Osteocyte (in vitro differentiated cells): ENCODE measurements around the gene ACSBG1. TPM values are rescaled to one million over a fixed set of nuclear protein-coding genes. Genes with fewer than 3 reads are reported as not detected.

Experiments used
- DNase-seq: peaks from one replicate; pipeline ENCODE4 v3.0.0; 2021; ENCODE audit warnings: mixed read lengths; ENCODE audit not compliant: unreplicated experiment; ENCODE audit errors: extremely low spot score
- H3K27ac Mint-ChIP-seq: one replicate; pipeline ENCODE4 v1.8.0; 2021; ENCODE audit warnings: mild to moderate bottlenecking, mixed read lengths; ENCODE audit not compliant: unreplicated experiment
- H3K27me3 Mint-ChIP-seq: one replicate; pipeline ENCODE4 v1.8.0; 2021; ENCODE audit warnings: mixed read lengths; ENCODE audit not compliant: unreplicated experiment
- H3K36me3 Mint-ChIP-seq: one replicate; pipeline ENCODE4 v1.8.0; 2021; ENCODE audit warnings: mixed read lengths; ENCODE audit not compliant: unreplicated experiment
- H3K4me1 Mint-ChIP-seq: one replicate; pipeline ENCODE4 v1.8.0; 2021; ENCODE audit warnings: mixed read lengths; ENCODE audit not compliant: unreplicated experiment
- H3K4me3 Mint-ChIP-seq: one replicate; pipeline ENCODE4 v1.8.0; 2021; ENCODE audit warnings: mild to moderate bottlenecking, moderate library complexity, mixed read lengths; ENCODE audit not compliant: unreplicated experiment
- H3K9me3 Mint-ChIP-seq: one replicate; pipeline ENCODE4 v1.8.0; 2021; ENCODE audit warnings: mixed read lengths; ENCODE audit not compliant: unreplicated experiment
- total RNA-seq: library from RNA; stranded (reverse); gene quantifications from 2 replicates; pipeline ENCODE4 v1.2.1, GENCODE V29; 2021
- TF ChIP-seq, protein P1 (sequence below): fragments of 200-600 bp; sonication (generic); IDR thresholded peaks from 2 replicates; pipeline ENCODE4 v1.5.0; 2021; ENCODE audit warnings: antibody characterized with exemption, mild to moderate bottlenecking, moderate library complexity

ACSBG1 gene
- total RNA-seq, 1 donor from 2014 or later: not detected

DNA sequence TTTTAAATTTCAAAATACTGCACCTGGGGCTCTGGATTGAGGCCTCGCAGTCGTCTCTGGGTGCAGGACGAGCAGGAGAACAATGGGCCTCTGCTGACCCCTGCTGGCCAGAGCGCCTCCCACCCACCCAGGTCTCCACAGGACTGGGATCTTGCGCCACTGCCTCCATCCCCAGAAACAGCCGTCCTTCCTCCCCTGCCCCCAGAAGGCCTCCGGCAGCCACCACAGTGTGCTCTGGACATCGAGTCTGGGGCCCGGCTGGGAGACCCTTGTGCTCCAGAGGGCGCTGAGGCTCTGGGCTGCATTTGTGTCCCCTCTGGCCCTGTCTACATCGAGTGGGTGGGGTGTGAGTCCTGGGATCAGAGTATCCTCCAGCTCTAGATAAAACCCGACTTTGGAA is 6.7 kb upstream of the ACSBG1 start:
- Mint-ChIP-seq H3K27me3 (peaks cover 3% of the 10 kb centered on the region), H3K36me3 (no peaks in the 10 kb centered on the region), H3K4me3 (no peak overlapping the region), H3K4me1 (peaks cover 3% of the 10 kb centered on the region), H3K9me3 (no peaks in the 10 kb centered on the region), H3K27ac (no peak overlapping the region)
- peak; percentile 93 for DNase-seq
- TF ChIP-seq, protein P1, sequence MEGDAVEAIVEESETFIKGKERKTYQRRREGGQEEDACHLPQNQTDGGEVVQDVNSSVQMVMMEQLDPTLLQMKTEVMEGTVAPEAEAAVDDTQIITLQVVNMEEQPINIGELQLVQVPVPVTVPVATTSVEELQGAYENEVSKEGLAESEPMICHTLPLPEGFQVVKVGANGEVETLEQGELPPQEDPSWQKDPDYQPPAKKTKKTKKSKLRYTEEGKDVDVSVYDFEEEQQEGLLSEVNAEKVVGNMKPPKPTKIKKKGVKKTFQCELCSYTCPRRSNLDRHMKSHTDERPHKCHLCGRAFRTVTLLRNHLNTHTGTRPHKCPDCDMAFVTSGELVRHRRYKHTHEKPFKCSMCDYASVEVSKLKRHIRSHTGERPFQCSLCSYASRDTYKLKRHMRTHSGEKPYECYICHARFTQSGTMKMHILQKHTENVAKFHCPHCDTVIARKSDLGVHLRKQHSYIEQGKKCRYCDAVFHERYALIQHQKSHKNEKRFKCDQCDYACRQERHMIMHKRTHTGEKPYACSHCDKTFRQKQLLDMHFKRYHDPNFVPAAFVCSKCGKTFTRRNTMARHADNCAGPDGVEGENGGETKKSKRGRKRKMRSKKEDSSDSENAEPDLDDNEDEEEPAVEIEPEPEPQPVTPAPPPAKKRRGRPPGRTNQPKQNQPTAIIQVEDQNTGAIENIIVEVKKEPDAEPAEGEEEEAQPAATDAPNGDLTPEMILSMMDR: peak; percentile 93

DNA sequence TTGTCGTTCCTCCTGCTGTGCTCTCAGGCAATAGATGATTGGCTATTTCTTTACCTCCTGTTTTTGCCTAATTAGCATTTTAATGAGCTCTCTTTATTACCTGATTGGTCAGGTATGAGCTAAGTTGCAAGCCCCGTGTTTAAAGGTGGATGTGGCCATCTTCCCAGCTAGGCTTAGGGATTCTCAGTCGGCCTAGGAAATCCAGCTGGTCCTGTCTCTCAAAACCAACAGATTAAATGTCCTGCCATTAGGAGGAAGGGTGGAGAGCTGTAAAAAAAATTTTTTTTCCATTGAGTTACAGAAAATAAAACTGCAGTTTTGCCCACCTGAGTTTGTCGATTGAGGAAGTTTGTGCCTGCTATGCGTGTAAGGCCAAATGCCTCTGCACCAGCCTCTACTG is 5.4 kb upstream of the ACSBG1 start:
- Mint-ChIP-seq H3K27ac (no peak overlapping the region), H3K4me1 (peaks cover 4% of the 10 kb centered on the region), H3K36me3 (no peaks in the 10 kb centered on the region), H3K27me3 (peaks cover 4% of the 10 kb centered on the region), H3K4me3 (no peak overlapping the region), H3K9me3 (no peaks in the 10 kb centered on the region)
- DNase-seq: no peak
- TF ChIP-seq, protein P1: no peak

DNA sequence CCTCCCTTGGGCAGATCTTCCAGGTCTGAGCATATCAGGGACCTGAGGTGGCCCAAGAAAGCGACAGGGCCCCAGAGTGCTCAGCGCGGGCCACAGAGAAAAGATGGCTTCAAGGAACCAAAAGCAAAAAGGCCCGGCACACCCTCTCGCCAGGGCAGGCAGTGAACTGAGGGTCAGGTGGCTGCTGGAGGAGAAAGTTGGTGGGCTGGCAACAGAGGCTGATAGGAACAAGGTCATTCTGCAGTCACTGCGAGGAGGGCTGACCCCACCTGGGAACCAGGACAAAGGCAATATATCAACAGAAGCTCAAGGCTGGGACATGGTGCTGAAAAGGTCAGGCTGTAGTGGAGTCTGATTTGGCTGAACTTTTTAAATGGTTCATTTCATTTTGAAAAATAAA is 2.8 kb upstream of the ACSBG1 start:
- Mint-ChIP-seq H3K27ac (no peak overlapping the region), H3K27me3 (peaks cover 20% of the 10 kb centered on the region), H3K4me1 (peaks cover 8% of the 10 kb centered on the region), H3K36me3 (no peaks in the 10 kb centered on the region), H3K4me3 (no peak overlapping the region), H3K9me3 (no peaks in the 10 kb centered on the region)
- DNase-seq: no peak
- TF ChIP-seq, protein P1: no peak

DNA sequence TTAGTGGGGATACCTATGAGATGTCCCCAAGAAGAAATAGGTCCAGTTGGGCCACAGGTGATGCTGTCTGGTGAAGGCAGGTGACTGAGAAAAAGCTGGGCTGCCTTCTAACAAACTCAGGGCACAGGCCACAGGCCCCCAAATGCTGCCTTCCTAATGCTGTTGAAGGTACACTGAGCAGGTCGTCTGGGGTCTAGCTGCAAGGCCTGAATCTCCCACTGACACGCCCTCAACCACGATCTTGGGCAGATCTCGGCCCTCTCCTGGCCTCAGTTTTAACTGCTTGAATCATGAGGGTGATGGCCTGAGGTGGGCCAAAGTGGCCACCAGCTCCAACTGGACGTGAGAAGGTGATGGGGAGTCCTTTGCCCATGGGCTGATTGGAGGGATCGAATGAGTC is 2.1 kb upstream of the ACSBG1 start:
- H3K4me1 Mint-ChIP-seq: peaks cover 8% of the 10 kb centered on the region
- no peaks in the 10 kb centered on the region for H3K9me3 Mint-ChIP-seq
- DNase-seq: no peak
- no peak overlapping the region for H3K4me3 Mint-ChIP-seq
- H3K36me3 Mint-ChIP-seq: no peaks in the 10 kb centered on the region
- peaks cover 20% of the 10 kb centered on the region for H3K27me3 Mint-ChIP-seq
- TF ChIP-seq, protein P1: no peak
- H3K27ac Mint-ChIP-seq: no peak overlapping the region

DNA sequence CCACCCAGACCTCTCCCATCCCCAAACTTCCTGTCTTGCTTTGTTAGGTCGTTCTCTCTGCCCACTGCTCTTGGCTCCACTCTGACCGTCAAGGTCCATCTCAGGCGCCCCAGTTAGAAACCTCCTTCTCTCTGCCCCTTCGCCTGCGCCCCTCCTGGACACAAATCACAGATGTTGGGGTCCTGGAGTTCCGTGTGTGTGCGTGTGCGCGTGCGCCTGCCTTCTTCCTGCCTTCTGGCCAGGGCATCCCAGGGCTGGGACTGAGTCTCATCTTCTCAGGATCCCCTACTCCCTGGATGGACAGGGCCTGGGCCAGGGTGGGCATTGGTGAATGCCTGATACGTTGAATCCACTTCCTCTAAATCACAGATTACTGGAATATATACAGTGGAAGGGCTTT is 869 bp downstream of the ACSBG1 start:
- peaks cover 27% of the 10 kb centered on the region for H3K27me3 Mint-ChIP-seq
- no peak overlapping the region for H3K27ac Mint-ChIP-seq
- H3K4me1 Mint-ChIP-seq: peaks cover 4% of the 10 kb centered on the region
- no peak for DNase-seq
- no peaks in the 10 kb centered on the region for H3K9me3 Mint-ChIP-seq
- H3K36me3 Mint-ChIP-seq: no peaks in the 10 kb centered on the region
- TF ChIP-seq, protein P1: no peak
- H3K4me3 Mint-ChIP-seq: no peak overlapping the region
